GM11168 (cell line): ENCODE measurements around the gene ADA.

Experiments used
- in situ Hi-C: fragments of 300-500 bp; cut with MboI; formaldehyde crosslinking; loops from one replicate; pipeline ENCODE4 v1.12.0; 2022; ENCODE audit warnings: low sequenced_read_pairs; ENCODE audit not compliant: unreplicated experiment

The ADA gene

GRCh38 chr20:44648068-44648467 is 3.4 kb downstream of the ADA start:
- in situ Hi-C loops: loop anchor here (25.0 kb wide), 1 partner anchor 436 kb away; the partner anchor contains the start of gene OSER1

- in situ Hi-C loops: loop anchor here (25.0 kb wide), 1 partner anchor 434 kb away; the partner anchor contains the start of gene OSER1
Observed at GRCh38 chr20:44646641-44647274, 4.7 kb downstream of the ADA start.

- in situ Hi-C loops: loop anchor here (25.0 kb wide), 1 partner anchor 434 kb away; the partner anchor contains the start of gene OSER1
Observed at GRCh38 chr20:44646023-44646640, 5.4 kb downstream of the ADA start.

- in situ Hi-C loops: loop anchor here (25.0 kb wide), 1 partner anchor 432 kb away; the partner anchor contains the start of gene OSER1
Observed at GRCh38 chr20:44644667-44645131, 6.8 kb downstream of the ADA start.

GRCh38 chr20:44644230-44644617 is 7.3 kb downstream of the ADA start:
- in situ Hi-C loops: loop anchor here (25.0 kb wide), 1 partner anchor 432 kb away; the partner anchor contains the start of gene OSER1

GRCh38 chr20:44643596-44644229 is 7.8 kb downstream of the ADA start:
- in situ Hi-C loops: loop anchor here (25.0 kb wide), 1 partner anchor 431 kb away; the partner anchor contains the start of gene OSER1

GRCh38 chr20:44643154-44643519 is 8.4 kb downstream of the ADA start:
- in situ Hi-C loops: loop anchor here (25.0 kb wide), 1 partner anchor 431 kb away; the partner anchor contains the start of gene OSER1

GRCh38 chr20:44642203-44643153 is 9.0 kb downstream of the ADA start:
- in situ Hi-C loops: loop anchor here (25.0 kb wide), 1 partner anchor 430 kb away; the partner anchor contains the start of gene OSER1

- in situ Hi-C loops: loop anchor here (25.0 kb wide), 1 partner anchor 429 kb away; the partner anchor contains the start of gene OSER1
Observed at GRCh38 chr20:44641325-44641724, 10.2 kb downstream of the ADA start.

GRCh38 chr20:44640522-44640921 is 11.0 kb downstream of the ADA start:
- in situ Hi-C loops: loop anchor here (25.0 kb wide), 1 partner anchor 428 kb away; the partner anchor contains the start of gene OSER1

- in situ Hi-C loops: loop anchor here (25.0 kb wide), 1 partner anchor 425 kb away; the partner anchor contains the start of gene OSER1
Observed at GRCh38 chr20:44637522-44638372, 13.8 kb downstream of the ADA start.

GRCh38 chr20:44637042-44637441 is 14.5 kb downstream of the ADA start:
- in situ Hi-C loops: loop anchor here (25.0 kb wide), 1 partner anchor 425 kb away; the partner anchor contains the start of gene OSER1

- in situ Hi-C loops: loop anchor here (25.0 kb wide), 1 partner anchor 424 kb away; the partner anchor contains the start of gene OSER1
Observed at GRCh38 chr20:44635877-44636276, 15.6 kb downstream of the ADA start.

- in situ Hi-C loops: loop anchor here (25.0 kb wide), 1 partner anchor 422 kb away; the partner anchor contains the start of gene OSER1
Observed at GRCh38 chr20:44633872-44634600, 17.5 kb downstream of the ADA start.

GRCh38 chr20:44633187-44633810 is 18.2 kb downstream of the ADA start:
- in situ Hi-C loops: loop anchor here (25.0 kb wide), 1 partner anchor 421 kb away; the partner anchor contains the start of gene OSER1

- in situ Hi-C loops: loop anchor here (25.0 kb wide), 1 partner anchor 420 kb away; the partner anchor contains the start of gene OSER1
Observed at GRCh38 chr20:44632103-44632752, 19.3 kb downstream of the ADA start.
